Endothelial cell of umbilical vein (primary cell): ENCODE measurements around the gene ROPN1L. TPM values are rescaled to one million over a fixed set of nuclear protein-coding genes. Genes with fewer than 3 reads are reported as not detected.

ENCODE experiments used
- BruUV-seq: library from RNA; stranded (reverse); fragments of 400-500 nt; replicated peaks from 2 replicates; lab custom pipeline; 2021; lab: Mats Ljungman, UMichigan
- CTCF ChIA-PET: fragments of 300-600, 350-600 bp; sonication (Branson Sonifier 250); formaldehyde crosslinking; loops from one replicate; lab custom pipeline; 2021; ENCODE audit warnings: antibody characterized with exemption, inconsistent platforms; lab: Charles Lee
- POLR2A ChIA-PET: fragments of 300-600, 350-600 bp; sonication (Branson Sonifier 250); formaldehyde crosslinking; loops from one replicate; lab custom pipeline; 2021; ENCODE audit warnings: antibody characterized with exemption, inconsistent platforms; lab: Charles Lee
- DNase-seq: peaks from one replicate; pipeline ENCODE4 v3.0.0-alpha.2; 2011; ENCODE audit warnings: low read depth, low spot score
- FAIRE-seq: peaks from 2 replicates; lab custom pipeline; 2011; peaks lifted over from hg19 to GRCh38; lab: Jason Lieb, UNC
- H2AFZ ChIP-seq: 2 replicates; pipeline ENCODE4 v1.6.0; 2012; ENCODE audit warnings: low read depth, low read length, control low read depth, inconsistent platforms
- H3K27ac ChIP-seq: 2 replicates; pipeline ENCODE4 v1.5.1; 2011; ENCODE audit warnings: low read depth, mild to moderate bottlenecking, control low read depth, low read length, moderate library complexity; ENCODE audit not compliant: insufficient read depth
- H3K27me3 ChIP-seq, 2 experiments: 2 replicates each; pipeline versions ENCODE4 v1.6.0 to v1.6.1; 2011; ENCODE audit warnings: low read length in 2 of 2, mixed read lengths in 1 of 2; ENCODE audit not compliant: control insufficient read depth in 2 of 2, insufficient read depth in 2 of 2
- H3K36me3 ChIP-seq, 2 experiments: 2 replicates in 1 of 2; 3 replicates in 1 of 2; pipeline ENCODE4 v1.5.1; 2011; ENCODE audit warnings: low read length in 2 of 2, mild to moderate bottlenecking in 1 of 2, moderate library complexity in 1 of 2; ENCODE audit not compliant: control insufficient read depth in 2 of 2, insufficient read depth in 2 of 2; ENCODE audit errors: extremely low read depth in 1 of 2
- H3K4me1 ChIP-seq: 3 replicates; pipeline ENCODE4 v1.5.1; 2011; ENCODE audit warnings: mild to moderate bottlenecking, low read length; ENCODE audit not compliant: control insufficient read depth, insufficient read depth; ENCODE audit errors: extremely low read depth
- H3K4me2 ChIP-seq: 2 replicates; pipeline ENCODE4 v1.6.1; 2011; ENCODE audit warnings: low read length, control low read depth, mixed read lengths; ENCODE audit not compliant: insufficient read depth
- H3K4me3 ChIP-seq, 3 experiments: fragments of 200-600 bp in 1 of 3; sonication (generic), shearing (Covaris generic) in 1 of 3; replicated peaks in 1 of 3; 2 replicates each; pipeline ENCODE4 v1.5.1; 2011 to 2016; ENCODE audit warnings: control low read depth in 3 of 3, low read length in 3 of 3, mild to moderate bottlenecking in 2 of 3, inconsistent platforms in 1 of 3, low read depth in 1 of 3, moderate library complexity in 1 of 3; ENCODE audit not compliant: insufficient read depth in 1 of 3
- H3K79me2 ChIP-seq: 2 replicates; pipeline ENCODE4 v1.6.0; 2012; ENCODE audit warnings: low read length, inconsistent platforms; ENCODE audit not compliant: control insufficient read depth, insufficient read depth
- H3K9ac ChIP-seq: replicated peaks from 2 replicates; pipeline ENCODE3; 2011; ENCODE audit warnings: low read length, control low read depth; ENCODE audit not compliant: insufficient read depth; ENCODE audit errors: extremely low read depth
- H3K9me1 ChIP-seq: replicated peaks from 3 replicates; pipeline ENCODE4 v1.6.0; 2011; ENCODE audit warnings: mild to moderate bottlenecking, low read length; ENCODE audit not compliant: control insufficient read depth, insufficient read depth; ENCODE audit errors: extremely low read depth
- H3K9me3 ChIP-seq: replicated peaks from 2 replicates; pipeline ENCODE4 v1.5.1; 2012; ENCODE audit warnings: low read length, inconsistent platforms; ENCODE audit not compliant: control insufficient read depth, insufficient read depth
- H4K20me1 ChIP-seq: replicated peaks from 2 replicates; pipeline ENCODE3; 2011; ENCODE audit warnings: mild to moderate bottlenecking, low read length; ENCODE audit not compliant: control insufficient read depth, insufficient read depth; ENCODE audit errors: extremely low read depth
- MYC ChIP-seq: IDR thresholded peaks from one replicate; pipeline ENCODE4 v1.6.1; 2011; ENCODE audit warnings: mild to moderate bottlenecking, low read depth, low read length
- POLR2A ChIP-seq: IDR thresholded peaks from 2 replicates; pipeline ENCODE4 v1.6.1; 2012; ENCODE audit warnings: low read depth, mild to moderate bottlenecking, control low read depth, low read length
- POLR2AphosphoS5 ChIP-seq: IDR thresholded peaks from 2 replicates; pipeline ENCODE4 v1.6.1; 2012; ENCODE audit warnings: low read depth, mild to moderate bottlenecking, control low read depth, low read length, moderate library complexity; ENCODE audit not compliant: insufficient read depth
- dilution Hi-C: fragments of 300-500 bp; cut with MboI; formaldehyde crosslinking; loops from one replicate; pipeline ENCODE4 v1.15.0; 2019; ENCODE audit warnings: low sequenced_read_pairs; ENCODE audit not compliant: extremely low pct_ligation_motif_present
- intact Hi-C: fragments of 100-400 bp; cut with micrococcal nuclease; formaldehyde crosslinking; loops from one replicate; pipeline ENCODE4 v1.10.0; 2022
- polyA plus RNA-seq, 4 experiments: library from polyadenylated mRNA; depleted of rRNA in 3 of 4; stranded (reverse) in 3 of 4; unstranded in 1 of 4; fragments of >200 nt; gene quantifications; 2 replicates each; pipeline versions ENCODE4 v1.2.1 to v1.2.3, GENCODE V29; 2011 to 2012; ENCODE audit warnings: missing spikeins in 1 of 4
- total RNA-seq: library from RNA; stranded (reverse); gene quantifications from 2 replicates; pipeline ENCODE4 v1.2.3, GENCODE V29; 2021
- TF ChIP-seq, protein P1 (sequence below), 2 donors: IDR thresholded peaks; 1 replicate in 1 of 2; 2 replicates in 1 of 2; pipeline ENCODE4 v1.5.1; 2011; ENCODE audit warnings: low read length in 2 of 2, mild to moderate bottlenecking in 2 of 2, moderate library complexity in 2 of 2, control low read depth in 1 of 2, inconsistent platforms in 1 of 2, low read depth in 1 of 2; ENCODE audit not compliant: insufficient read depth in 1 of 2; ENCODE audit errors: extremely low read depth in 1 of 2

ROPN1L gene
- total and polyA plus RNA-seq, 2 donors (not counting 3 experiments of a cell fraction or from before 2014, with no cell fraction given) = 0.30 to 0.60 TPM

- Histone ChIP-seq H3K79me2 (no peaks in the 10 kb centered on the region), H3K27ac (peak overlapping the region; percentile 44), H3K36me3 (peaks cover 15 to 26% of the 10 kb centered on the region in 2 experiments), H3K9me1 (no peaks in the 10 kb centered on the region), H3K4me1 (peaks cover 29% of the 10 kb centered on the region), H3K4me3 (no peak overlapping the region), H3K9me3 (no peaks in the 10 kb centered on the region), H3K9ac (no peak overlapping the region), H4K20me1 (no peaks in the 10 kb centered on the region), H3K4me2 (peak overlapping the region; percentile 77), H2AFZ (no peak overlapping the region), H3K27me3 (no peaks in the 10 kb centered on the region)
- TF ChIP-seq, protein P1, sequence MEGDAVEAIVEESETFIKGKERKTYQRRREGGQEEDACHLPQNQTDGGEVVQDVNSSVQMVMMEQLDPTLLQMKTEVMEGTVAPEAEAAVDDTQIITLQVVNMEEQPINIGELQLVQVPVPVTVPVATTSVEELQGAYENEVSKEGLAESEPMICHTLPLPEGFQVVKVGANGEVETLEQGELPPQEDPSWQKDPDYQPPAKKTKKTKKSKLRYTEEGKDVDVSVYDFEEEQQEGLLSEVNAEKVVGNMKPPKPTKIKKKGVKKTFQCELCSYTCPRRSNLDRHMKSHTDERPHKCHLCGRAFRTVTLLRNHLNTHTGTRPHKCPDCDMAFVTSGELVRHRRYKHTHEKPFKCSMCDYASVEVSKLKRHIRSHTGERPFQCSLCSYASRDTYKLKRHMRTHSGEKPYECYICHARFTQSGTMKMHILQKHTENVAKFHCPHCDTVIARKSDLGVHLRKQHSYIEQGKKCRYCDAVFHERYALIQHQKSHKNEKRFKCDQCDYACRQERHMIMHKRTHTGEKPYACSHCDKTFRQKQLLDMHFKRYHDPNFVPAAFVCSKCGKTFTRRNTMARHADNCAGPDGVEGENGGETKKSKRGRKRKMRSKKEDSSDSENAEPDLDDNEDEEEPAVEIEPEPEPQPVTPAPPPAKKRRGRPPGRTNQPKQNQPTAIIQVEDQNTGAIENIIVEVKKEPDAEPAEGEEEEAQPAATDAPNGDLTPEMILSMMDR (IDR thresholded peaks at IDR 0.05; ENCODE audit: extremely low read depth in 1 of 2, insufficient read depth in 1 of 2, low read depth in 1 of 2, low read length in 2 of 2) = no peak
- TF ChIP-seq MYC (no peak), POLR2A (no peak), POLR2AphosphoS5 (no peak)
- dilution Hi-C loops (loop anchor here (25.0 kb wide), 1 partner anchor 159 kb away; the partner anchor contains the start of gene CCT5), intact Hi-C loops (loop anchor here (2.0 kb wide), 1 partner anchor 68 kb away; the partner anchor contains the start of gene MARCHF6)
- no peak for DNase-seq
- ChIA-PET CTCF (interaction anchor here (1.2 to 8.2 kb wide), 3 partner anchors 32 to 138 kb away, joined by 3 to 87 read pairs (median 3); no protein-coding TSS in a partner anchor), POLR2A (no interaction called here)
- no TSS peak for BruUV-seq
- no peak for FAIRE-seq
Measured at GRCh38 chr5:10420932-10421331, 20.7 kb upstream of the ROPN1L start.
